ENCODE results near the gene ATP6V1F. TPM values are rescaled to one million over a fixed set of nuclear protein-coding genes. Genes with fewer than 3 reads are reported as not detected.

Gene ATP6V1F
- total RNA-seq, 3 donors from 2014 or later (not counting 1 experiment from before 2014, with no cell fraction given): 82.9 to 98.0 (median 94.3) TPM

GRCh38 chr7:128908750-128909624 lies 46.3 kb downstream of the ATP6V1F start:
- no peak for TF ChIP-seq CTCF (IDR thresholded peaks at IDR 0.05)
- no peak for DNase-seq
- H3K36me3 ChIP-seq (ENCODE audit: control insufficient read depth, insufficient read depth, low read length): no peaks in the 10 kb centered on the region
- Mint-ChIP-seq H3K27ac (no peak overlapping the region), H3K4me1 (no peaks in the 10 kb centered on the region), H3K4me3 (no peak overlapping the region), H3K36me3 (no peaks in the 10 kb centered on the region), H3K9me3 (no peaks in the 10 kb centered on the region), H3K27me3 (ENCODE audit: low read depth in 2 of 2) (peaks cover 26 to 58% of the 10 kb centered on the region in 2 donors)
- H3K9me3 ChIP-seq (ENCODE audit: control insufficient read depth, insufficient read depth, low read length): no peaks in the 10 kb centered on the region
- 87% methylated on average over 6 of the region's 6 CpGs for WGBS (ENCODE audit: insufficient coverage)
- H3K4me1 ChIP-seq (ENCODE audit: control insufficient read depth, insufficient read depth, low read length): peaks cover 11% of the 10 kb centered on the region
- ATAC-seq: no peak
- H3K4me3 ChIP-seq (ENCODE audit: low read length): no peak overlapping the region
- peaks cover 11% of the 10 kb centered on the region for H3K27me3 ChIP-seq (ENCODE audit: control insufficient read depth, insufficient read depth, low read length)
- no peak overlapping the region for H3K27ac ChIP-seq (ENCODE audit: low read length)
- intact Hi-C loops (cut with micrococcal nuclease): no loop called here

GRCh38 chr7:128909625-128910568 lies 47.2 kb downstream of the ATP6V1F start:
- Mint-ChIP-seq H3K4me1 (no peaks in the 10 kb centered on the region), H3K4me3 (no peak overlapping the region), H3K9me3 (no peaks in the 10 kb centered on the region), H3K27ac (no peak overlapping the region), H3K36me3 (no peaks in the 10 kb centered on the region), H3K27me3 (ENCODE audit: low read depth in 2 of 2) (peaks cover 32 to 59% of the 10 kb centered on the region in 2 donors)
- no peak for ATAC-seq
- Histone ChIP-seq H3K27ac (ENCODE audit: low read length) (no peak overlapping the region), H3K9me3 (ENCODE audit: control insufficient read depth, insufficient read depth, low read length) (no peaks in the 10 kb centered on the region), H3K4me1 (ENCODE audit: control insufficient read depth, insufficient read depth, low read length) (peaks cover 8% of the 10 kb centered on the region), H3K4me3 (ENCODE audit: low read length) (no peak overlapping the region), H3K27me3 (ENCODE audit: control insufficient read depth, insufficient read depth, low read length) (peaks cover 12% of the 10 kb centered on the region), H3K36me3 (ENCODE audit: control insufficient read depth, insufficient read depth, low read length) (no peaks in the 10 kb centered on the region)
- intact Hi-C loops (cut with micrococcal nuclease): no loop called here
- no peak for DNase-seq
- TF ChIP-seq CTCF (IDR thresholded peaks at IDR 0.05): no peak
- 30% methylated on average over 42 of the region's 42 CpGs for WGBS (ENCODE audit: insufficient coverage)

DNA sequence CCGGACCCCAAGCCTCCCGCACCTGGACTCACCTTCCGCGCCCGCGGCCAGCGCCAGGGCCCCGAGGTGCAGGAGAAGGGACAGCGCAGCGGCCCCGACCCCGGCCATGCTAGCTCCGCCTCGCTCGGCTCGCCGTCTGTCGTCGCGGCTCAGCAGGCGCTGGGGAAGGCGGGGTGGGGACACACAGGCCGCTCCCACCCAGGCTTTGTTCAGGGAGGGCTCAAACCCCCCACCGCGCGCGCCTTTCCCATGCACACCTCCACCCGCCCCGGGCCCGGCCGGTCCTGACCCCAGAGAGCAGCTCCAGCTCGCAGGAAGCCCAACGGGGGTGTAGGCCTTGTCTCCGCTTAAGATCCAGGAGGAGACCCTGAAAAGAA lies 47.9 kb downstream of the ATP6V1F start, which contains the start of gene KCP:
TSS of gene KCP (minus strand) at position 141 of the 377 bp plus-strand sequence. CDS start at position 108, 33 bp downstream.
- Histone ChIP-seq H3K4me3 (ENCODE audit: low read length) (no peak within 1 kb of the TSS), H3K27me3 (ENCODE audit: control insufficient read depth, insufficient read depth, low read length) (peaks cover 14% of the 10 kb centered on the region), H3K9me3 (ENCODE audit: control insufficient read depth, insufficient read depth, low read length) (no peaks in the 10 kb centered on the region), H3K27ac (ENCODE audit: low read length) (no peak within 1 kb of the TSS), H3K36me3 (ENCODE audit: control insufficient read depth, insufficient read depth, low read length) (no peaks in the 10 kb centered on the region), H3K4me1 (ENCODE audit: control insufficient read depth, insufficient read depth, low read length) (peaks cover 14% of the 10 kb centered on the region)
- TF ChIP-seq CTCF (IDR thresholded peaks at IDR 0.05): no peak
- no peak for DNase-seq
- no peak for ATAC-seq
- H3K27me3 Mint-ChIP-seq (ENCODE audit: low read depth in 2 of 2): peaks cover 36 to 59% of the 10 kb centered on the region in 2 donors
- intact Hi-C loops (cut with micrococcal nuclease): no loop called here
- H3K4me3 Mint-ChIP-seq: no peak within 1 kb of the TSS
- H3K4me1 Mint-ChIP-seq: peaks cover 4 to 5% of the 10 kb centered on the region in 2 donors
- no peak within 1 kb of the TSS for H3K27ac Mint-ChIP-seq
- no peaks in the 10 kb centered on the region for H3K9me3 Mint-ChIP-seq
- H3K36me3 Mint-ChIP-seq: no peaks in the 10 kb centered on the region
- WGBS (ENCODE audit: insufficient coverage): 53% methylated on average over 34 of the region's 34 CpGs
